ENCODE results near the gene MCM3AP. TPM values are rescaled to one million over a fixed set of nuclear protein-coding genes. Genes with fewer than 3 reads are reported as not detected.
"Not testable (repeated sequence)": the region's sequence is repeated elsewhere in the genome, so short reads cannot be mapped to it uniquely, and the experiment has no call there.

MCM3AP gene
- total RNA-seq, 1 donor from 2014 or later, result 56.9 TPM

DNA sequence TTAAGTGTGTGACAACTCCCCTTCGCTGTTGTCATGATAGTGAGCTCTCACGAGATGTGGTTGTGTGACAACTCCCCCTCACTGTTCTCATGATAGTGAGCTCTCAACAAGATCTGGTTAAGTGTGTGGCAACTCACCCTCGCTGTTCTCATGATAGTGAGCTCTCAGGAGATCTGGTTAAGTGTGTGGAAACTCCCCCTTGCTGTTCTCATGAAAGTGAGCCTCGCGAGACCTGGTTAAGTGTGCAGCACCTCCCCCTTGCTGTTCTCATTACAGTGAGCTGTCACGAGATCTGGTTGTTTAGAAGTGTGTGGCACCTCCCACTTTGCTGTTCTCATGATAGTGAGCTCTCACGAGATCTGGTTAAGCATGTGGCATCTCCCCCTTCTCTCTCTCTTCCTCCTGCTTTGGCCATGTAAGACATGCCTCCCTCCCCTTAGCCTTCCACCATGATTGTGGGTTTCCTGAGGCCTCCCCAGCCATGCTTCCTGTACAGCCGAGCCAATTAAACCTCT, 31.7 kb downstream of the MCM3AP start:
- intact Hi-C loops (cut with DNase I), result loop anchor here (10.0 kb wide), 1 partner anchor 279 kb away; no protein-coding TSS in a partner anchor
- no peak for ATAC-seq
- DNase-seq (ENCODE audit: missing footprints), result no peak

DNA sequence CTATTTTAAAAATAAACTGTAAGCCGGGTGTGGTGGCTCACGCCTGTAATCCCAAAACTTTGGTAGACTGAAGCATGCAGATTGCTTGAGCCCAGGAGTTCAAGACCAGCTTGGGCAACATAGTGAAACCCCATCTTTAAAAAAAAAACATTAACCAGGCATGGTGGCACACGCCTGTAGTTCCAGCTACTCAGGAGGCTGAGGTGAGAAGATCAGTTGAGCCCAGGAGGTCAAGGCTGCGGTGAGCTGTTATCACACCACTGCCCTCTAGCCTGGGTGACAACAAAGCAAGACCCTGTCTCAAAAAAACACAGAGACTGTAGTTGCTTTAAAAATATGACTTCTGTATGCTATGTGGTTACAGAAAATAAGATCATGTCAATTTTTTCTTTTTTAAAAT, 32.6 kb downstream of the MCM3AP start:
- intact Hi-C loops (cut with DNase I), result loop anchor here (10.0 kb wide), 1 partner anchor 278 kb away; no protein-coding TSS in a partner anchor
- ATAC-seq (no peak), DNase-seq (ENCODE audit: missing footprints) (no peak)

DNA sequence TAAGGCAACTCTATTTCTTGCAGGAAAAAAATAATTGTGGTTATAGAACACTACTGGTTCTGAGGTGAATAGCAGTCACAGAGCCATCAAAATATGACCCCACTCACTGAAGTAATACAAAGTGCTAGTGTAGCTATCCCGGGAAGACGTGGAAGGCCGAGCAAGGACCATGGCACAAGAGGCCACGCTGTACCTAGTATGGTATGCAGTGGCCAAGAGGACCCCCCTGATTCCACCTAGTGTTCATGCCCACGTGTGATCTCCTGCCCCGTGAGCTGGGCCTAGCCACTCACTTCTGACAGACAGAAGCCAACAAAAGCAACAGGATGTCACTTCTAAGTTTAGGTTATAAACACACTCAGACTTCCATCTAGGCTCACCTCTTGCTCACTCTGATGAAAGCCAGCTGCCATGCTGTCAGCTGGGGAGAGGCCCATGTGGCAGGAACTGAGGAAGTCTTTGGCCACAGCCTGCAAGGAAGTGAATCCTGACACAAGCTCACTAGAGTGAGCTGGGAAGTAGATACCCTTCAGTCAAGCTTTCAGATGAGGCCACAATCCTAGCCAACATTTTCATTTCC, 35.2 kb downstream of the MCM3AP start:
- DNase-seq (ENCODE audit: missing footprints), result no peak
- intact Hi-C loops (cut with DNase I), result loop anchor here (10.0 kb wide), 1 partner anchor 275 kb away; no protein-coding TSS in a partner anchor
- no peak for ATAC-seq

DNA sequence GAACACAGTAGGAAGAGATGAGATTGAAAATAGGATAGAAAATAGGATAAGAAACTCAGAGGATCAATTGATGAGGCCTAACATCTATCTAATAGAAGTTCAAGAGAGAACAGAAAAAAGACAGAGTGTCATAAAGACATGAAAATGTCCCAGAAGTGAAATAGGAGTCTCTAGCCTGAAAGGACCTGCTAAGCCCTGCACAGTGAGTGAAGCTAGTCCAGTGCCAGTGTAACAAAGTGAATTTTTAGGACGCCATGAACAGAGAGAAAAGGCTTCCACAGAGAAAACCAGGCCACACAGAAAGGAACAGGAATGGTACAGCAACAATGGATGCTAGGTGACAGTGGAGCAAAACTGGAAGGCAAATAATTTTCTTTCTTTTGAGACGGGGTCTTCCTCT, 36.6 kb downstream of the MCM3AP start:
- intact Hi-C loops (cut with DNase I), result no loop called here
- DNase-seq (ENCODE audit: missing footprints) (no peak), ATAC-seq (no peak)

DNA sequence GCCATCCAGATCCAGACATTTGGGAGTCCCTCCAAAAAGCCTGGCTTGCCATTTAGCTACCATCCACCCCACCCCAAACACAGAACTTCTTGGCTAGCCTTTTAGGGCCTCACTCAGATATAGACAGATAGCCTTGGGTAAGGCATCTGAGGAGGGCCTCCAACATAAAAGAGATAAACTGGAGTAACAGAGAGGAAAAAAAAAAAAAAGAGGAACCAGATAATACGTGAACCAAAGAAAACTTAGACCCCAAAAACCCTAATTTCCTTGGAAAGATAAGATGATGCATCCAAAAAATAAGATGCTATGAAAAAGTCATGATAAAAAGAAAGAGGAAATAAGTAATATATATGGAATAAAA, 37.0 kb downstream of the MCM3AP start:
- ATAC-seq, result no peak
- intact Hi-C loops (cut with DNase I), result no loop called here
- no peak for DNase-seq (ENCODE audit: missing footprints)

DNA sequence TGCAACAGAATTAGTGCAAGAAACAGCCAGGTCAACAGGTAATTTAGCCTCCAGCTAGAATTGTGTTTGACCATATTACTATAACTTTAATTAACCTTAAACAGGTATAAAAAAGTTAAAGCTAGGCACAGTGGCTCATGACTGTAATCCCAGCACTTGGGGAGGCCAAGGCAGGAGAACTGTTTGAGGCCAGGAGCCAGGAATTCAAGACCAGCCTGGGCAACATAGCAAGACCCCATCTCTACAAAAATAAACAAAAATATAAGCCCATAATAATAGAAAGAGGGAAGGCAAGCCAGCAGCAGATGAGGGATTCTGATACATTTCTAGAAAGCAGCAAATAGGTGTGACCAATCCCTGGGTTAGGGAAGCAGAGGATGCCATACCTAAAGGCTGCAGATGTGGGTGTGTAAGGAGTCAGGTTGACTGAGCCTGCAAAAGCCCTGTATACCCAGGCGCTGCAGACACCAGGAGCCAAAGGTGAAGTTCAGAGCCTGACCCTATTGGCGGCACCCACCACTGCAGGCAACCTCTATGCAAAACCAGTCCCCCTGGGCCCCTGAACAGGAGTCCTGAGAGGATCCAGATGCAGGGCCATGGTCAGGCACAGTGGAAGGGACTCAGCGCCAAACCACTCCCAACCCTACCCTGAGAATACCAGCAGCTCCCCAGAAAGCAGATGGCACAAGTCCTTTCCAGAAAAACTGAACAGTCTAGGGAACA, 37.6 kb downstream of the MCM3AP start:
- DNase-seq (ENCODE audit: missing footprints), result no peak
- ATAC-seq, result peak; percentile 19
- intact Hi-C loops (cut with DNase I), result no loop called here

DNA sequence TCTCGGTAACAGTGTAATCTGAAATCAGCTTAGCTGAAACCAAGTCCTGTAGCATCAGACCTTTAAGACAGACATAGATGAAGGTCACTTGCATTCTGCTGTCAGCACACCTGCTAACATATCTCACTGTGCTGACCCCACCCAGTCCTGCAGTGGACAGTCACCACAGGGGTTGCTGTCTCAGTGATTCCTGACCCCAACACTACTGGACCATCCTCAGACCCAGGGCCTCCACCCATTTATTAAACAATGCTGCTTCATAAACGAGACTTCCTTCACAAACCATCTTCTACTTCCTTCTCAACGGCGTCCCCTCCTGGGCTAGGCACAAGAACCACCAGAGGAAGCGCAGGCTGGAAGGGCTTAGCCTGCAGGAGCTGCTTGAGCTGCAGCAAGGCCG, 39.1 kb downstream of the MCM3AP start:
- intact Hi-C loops (cut with DNase I), result no loop called here
- DNase-seq (ENCODE audit: missing footprints) (no peak), ATAC-seq (no peak)

DNA sequence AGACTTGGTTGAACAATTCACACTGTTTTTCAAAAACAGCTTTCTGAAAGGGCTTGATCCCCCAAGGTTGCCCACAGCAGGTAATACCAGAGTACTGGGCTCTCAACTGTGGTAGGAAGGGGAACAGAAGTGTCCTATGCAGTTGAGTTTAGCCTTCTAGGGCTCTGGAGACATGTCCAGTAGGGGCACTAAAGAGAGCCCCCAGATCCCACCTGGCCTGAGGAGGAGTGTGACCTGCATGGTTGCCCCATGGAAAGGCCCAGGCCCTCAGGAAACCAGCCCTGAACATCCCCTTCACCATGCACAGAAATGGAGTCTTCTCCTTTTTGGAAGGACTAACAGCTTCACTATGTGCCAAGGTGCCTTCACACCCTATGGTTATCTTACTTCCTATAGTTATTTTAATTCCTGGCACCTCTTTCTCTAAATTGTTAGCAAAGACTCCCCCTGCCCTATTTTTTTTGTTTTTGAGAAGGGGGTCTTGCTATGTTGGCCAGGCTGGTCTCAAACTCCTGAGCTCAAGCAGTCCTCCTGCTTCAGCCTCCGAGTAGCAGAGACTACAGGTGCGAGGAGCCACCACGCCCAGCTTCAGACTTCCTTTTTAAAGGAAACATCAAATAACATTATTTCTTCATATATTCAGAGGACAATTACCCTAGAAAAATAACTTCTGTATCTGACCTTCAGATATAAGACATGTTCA, 40.0 kb downstream of the MCM3AP start:
- no peak for ATAC-seq
- intact Hi-C loops (cut with DNase I), result no loop called here

DNA sequence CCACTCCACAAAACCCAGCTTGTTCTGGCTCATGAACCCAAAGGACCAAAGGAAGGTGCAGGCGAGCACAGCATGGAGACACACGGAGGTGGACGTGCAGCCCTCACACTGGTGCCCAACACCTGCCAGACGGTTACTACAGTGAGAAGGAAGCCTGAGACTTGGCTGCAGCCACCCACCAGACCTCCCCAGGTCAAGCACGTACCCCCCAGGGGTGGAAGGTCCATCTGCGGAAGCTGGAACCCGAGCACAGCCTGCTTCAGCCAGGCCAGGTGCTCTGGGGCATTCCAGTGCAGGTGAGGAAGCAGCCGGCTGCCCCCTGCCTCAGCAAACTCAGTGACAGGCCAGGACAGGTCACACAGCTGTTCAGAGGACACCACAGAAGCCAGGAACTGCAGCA, 40.8 kb downstream of the MCM3AP start:
- intact Hi-C loops (cut with DNase I), result no loop called here
- no peak for ATAC-seq
- DNase-seq (ENCODE audit: missing footprints), result no peak

More for the DNA sequence above, 40.0 kb downstream of the MCM3AP start:
- no peak for DNase-seq (ENCODE audit: missing footprints)

DNA sequence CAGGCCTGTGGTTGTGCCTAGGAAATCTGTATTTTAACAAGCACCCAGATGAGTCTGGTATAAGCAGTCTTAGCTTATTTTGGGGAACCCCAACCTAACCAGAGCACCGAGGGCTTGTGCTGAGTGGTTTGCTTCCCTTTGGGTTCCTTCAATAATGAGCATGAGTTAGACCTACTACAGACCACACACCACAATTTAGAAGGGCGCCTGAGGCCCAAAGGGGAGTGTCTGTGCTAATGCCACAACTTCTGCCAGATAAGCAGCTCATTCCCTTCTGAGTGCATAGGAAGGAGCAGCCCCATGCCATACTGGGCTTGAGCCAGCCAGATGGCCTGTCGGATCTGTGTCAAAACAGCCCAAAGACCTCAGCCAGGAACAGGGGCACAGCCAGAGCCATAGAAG, 41.5 kb downstream of the MCM3AP start:
- intact Hi-C loops (cut with DNase I), result no loop called here
- DNase-seq (ENCODE audit: missing footprints) (no peak), ATAC-seq (no peak)

DNA sequence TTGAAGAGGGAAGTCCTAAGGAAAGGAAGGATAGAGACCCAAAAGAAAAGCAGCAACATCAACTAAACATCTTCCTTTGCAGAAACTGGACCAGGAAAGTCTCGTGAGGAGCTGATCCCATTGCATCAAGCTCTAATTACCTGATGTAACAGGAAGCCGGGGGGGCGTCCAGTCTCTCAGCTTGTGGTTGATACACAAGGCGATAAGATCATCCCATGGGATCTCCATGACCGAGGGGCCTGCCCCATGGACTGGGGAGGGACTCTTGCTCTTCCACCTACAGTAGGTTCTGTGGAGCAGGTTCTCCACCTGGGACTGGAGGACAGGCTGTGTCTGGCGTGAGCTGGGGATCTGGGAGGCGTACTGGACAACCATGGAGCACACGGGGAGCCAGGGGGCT, 42.1 kb downstream of the MCM3AP start:
- ATAC-seq, result no peak
- intact Hi-C loops (cut with DNase I), result no loop called here

DNA sequence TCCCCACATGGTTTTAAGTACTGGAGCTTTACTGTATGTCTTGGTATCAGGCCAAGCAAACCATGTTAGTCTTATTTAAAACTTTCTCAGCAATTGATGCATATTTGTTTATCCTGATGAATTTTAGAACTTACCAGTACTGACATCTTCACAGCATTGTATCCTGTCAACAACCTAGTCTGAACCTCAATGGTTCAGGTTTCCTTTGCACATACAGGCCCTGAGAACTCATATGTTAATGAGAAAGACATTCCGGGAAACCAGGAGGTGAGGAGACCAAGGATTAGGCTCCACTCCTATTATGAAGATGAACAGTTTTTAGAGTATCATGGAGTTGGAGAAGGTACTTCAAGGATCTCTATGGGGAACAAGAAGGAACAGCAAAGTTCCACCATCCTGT, 43.8 kb downstream of the MCM3AP start:
- intact Hi-C loops (cut with DNase I); DNase-seq (ENCODE audit: missing footprints); ATAC-seq: not testable (repeated sequence)

More for the DNA sequence above, 42.1 kb downstream of the MCM3AP start:
- DNase-seq (ENCODE audit: missing footprints), result no peak

DNA sequence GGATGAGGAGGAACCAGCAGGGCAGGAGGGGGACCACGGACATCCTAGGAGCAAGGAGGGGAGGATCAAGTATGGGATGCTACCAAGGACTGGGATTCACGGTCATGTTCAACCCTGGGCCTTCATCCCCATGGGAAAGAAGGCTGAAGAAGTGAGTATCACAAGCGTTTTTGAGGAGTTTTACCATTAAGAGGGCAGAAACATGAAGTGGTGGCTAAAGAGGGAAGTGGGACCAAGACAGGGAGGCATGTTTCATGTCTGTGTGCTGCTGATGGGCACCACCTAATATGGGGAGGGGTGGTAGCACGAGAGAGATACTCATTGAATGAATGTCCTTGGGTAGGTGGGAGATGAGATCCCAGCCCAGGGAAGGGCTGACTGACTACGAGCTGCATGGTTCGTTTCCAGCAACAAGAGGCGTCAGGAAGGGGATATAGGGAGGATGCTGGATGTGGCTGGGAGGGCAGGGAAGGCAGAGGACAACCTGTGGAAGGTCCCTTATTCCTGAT, 45.5 kb downstream of the MCM3AP start:
- no peak for DNase-seq (ENCODE audit: missing footprints)
- ATAC-seq, result no peak
- intact Hi-C loops (cut with DNase I), result no loop called here

DNA sequence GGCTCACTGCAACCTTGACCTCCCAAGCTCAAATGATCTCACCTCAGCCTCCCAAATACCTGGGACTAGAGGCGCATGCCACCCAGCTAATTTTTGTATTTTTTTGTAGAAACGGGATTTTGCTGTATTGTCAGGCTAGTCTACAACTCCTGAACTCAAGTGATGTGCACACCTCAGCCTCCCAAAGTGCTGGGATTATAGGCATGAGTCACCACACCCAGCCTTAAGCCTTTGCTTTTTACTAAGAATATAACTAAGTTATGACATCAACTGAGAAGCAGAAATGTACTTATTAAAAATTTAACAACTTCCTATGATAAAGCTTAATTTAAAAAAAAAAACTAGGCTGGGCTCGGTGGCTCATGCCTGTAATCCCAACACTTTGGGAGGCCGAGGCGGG, 47.9 kb downstream of the MCM3AP start:
- no peak for ATAC-seq
- no peak for DNase-seq (ENCODE audit: missing footprints)
- intact Hi-C loops (cut with DNase I), result no loop called here

DNA sequence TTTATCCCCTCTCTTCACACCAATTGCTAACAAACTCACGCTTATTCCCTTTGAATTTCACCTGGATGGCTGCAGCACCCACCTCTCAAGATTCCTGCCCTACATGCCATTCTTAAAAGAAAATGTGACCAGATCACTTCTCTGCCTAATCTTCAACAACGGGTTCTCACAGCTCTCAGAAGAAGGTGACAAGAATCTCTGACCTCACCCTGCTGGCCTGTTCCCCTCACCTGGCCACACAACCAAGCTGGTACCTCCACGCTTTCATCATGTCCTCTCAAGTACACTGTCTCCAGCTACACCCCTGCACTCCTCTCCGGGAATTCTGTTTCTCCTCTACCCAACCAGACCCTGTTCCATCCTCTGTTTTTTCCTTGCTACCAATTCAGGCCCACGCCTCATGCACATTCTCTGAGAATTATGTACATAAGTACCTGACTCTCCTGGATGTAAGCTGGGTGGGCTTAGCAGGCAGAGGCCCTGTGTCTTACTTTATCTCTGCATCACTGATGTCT, 50.9 kb downstream of the MCM3AP start:
- no peak for ATAC-seq
- intact Hi-C loops (cut with DNase I), result loop anchor here (5.0 kb wide), 1 partner anchor 88 kb away; the partner anchor contains the start of genes C21orf58 and PCNT

DNA sequence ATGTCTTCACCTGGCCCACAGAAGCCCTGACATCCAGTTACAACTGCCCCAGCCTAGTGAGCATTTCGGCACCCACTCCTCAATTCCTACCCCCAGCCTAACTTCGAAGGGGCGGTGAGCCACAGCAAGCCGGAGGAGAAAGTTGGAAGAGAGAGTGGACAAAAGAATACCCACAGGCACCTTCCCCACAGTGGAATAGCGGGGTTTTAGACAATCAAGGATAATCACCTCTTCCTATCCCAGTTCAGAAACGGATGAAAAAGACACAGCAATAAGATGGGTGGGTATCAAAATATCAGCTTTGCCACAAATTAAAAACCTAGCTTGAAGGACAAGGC, 55.5 kb downstream of the MCM3AP start:
- no peak for DNase-seq (ENCODE audit: missing footprints)
- intact Hi-C loops (cut with DNase I), result loop anchor here (2.0 to 10.0 kb wide), 5 partner anchors 41 to 255 kb away; partner anchors contain the start of genes C21orf58, MCM3AP, PCNT and YBEY
- ATAC-seq, result no peak

More for the DNA sequence above, 50.9 kb downstream of the MCM3AP start:
- no peak for DNase-seq (ENCODE audit: missing footprints)

DNA sequence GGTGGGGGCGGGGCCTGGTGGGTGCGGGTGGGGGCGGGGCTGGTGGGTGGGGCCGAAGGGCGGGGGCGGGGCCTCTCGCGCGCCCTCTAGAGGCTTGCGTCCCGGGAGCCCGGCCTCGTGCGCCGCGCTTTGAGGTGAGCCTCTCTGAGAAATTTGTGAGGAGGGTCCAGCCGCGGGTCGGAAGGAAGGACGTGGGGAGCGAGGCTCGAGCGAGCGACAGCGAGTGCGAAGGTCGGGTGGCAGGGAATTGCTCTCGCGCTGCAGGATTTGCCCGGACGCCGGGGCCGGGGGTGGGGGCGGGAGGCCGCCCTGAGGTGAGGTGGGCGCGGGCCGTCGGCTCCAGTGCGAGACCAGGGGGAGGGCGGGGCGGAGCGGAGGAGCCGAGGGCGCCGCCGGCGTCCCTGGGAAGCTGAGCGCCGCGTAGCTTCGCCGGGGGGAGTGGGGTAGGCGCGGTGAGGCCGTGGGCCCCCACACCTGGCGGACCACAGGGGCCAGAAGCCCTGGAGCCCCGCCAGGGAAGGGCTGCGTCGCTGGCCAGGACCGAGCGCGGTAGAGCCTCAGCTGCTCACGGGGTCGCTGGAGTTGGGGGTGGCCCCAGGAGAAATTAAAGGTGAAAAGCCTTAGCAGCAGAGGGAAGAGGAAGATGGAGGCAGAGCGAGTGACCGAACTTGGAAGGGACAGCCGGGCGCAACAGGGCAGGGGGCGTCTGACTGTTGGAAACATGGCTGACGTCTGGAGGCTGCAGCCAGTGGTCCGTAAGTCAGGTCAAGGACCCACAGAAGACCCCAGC, 56.1 kb downstream of the MCM3AP start:
- intact Hi-C loops (cut with DNase I), result loop anchor here (2.0 to 10.0 kb wide), 4 partner anchors 41 to 255 kb away; partner anchors contain the start of genes MCM3AP and YBEY
- ATAC-seq (peak; percentile 26), DNase-seq (ENCODE audit: missing footprints) (no peak)

DNA sequence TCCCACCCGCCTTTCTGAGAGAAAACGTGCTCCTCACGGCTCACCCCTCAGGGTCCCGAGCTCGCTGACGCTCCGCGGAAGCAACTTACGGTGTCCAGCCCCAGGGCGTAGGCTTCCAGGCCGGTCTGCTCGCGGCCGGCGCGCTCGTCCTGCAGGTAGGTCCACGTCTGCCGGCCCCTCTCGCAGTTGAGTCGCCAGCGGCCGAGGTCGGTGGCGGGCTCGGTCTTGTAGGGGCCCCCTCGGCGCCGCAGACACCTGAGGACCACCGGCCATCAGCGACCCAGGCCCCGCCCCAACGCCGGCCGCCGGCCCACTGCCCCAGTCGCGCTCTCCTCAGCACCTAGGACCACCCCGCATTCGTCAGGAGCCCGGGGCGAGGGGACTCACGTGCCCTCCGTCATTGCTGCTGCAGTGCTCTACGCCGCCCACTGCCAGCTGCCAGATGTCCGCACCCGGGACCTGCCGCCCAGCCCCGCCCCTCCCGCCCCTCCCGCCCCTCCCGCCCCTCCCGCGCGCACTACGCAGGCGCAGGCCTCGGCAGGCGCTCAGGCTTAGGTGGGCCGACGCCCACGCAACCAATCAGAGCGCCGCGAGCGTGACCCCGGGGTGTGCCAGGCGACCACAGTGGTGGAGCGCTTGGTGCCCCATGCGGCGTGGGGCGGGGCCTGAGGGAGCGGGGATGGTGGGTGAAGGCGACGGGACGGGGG, 56.9 kb downstream of the MCM3AP start, which contains the start of gene LSS:
Gene LSS (minus strand): TSS at position 430 of the 707 bp plus-strand sequence. CDS start 29 bp downstream, at position 401.
- intact Hi-C loops (cut with DNase I), result loop anchor here (2.0 to 10.0 kb wide), 4 partner anchors 40 to 254 kb away; partner anchors contain the start of genes MCM3AP and YBEY
- peak; percentile 95 for ATAC-seq
- peak; percentile 99 for DNase-seq (ENCODE audit: missing footprints)

All from Right ventricle myocardium inferior (tissue), 1 donor.